Measurements from ENCODE around the gene NFKB2.

NFKB2 gene

GRCh38 chr10:102408131-102408727 is 12.7 kb downstream of the NFKB2 start:
- Histone ChIP-seq H3K36me3 (peaks cover 11% of the 10 kb centered on the region), H3K4me1 (peaks cover 13% of the 10 kb centered on the region), H3K4me3 (ENCODE audit: low read depth, low read length) (peak overlapping the region; percentile 58), H3K9me3 (no peaks in the 10 kb centered on the region), H3K27me3 (no peaks in the 10 kb centered on the region)
- no peak for TF ChIP-seq CTCF (IDR thresholded peaks at IDR 0.05; ENCODE audit: low read depth, low read length)
- no peak for DNase-seq

GRCh38 chr10:102408728-102409603 is 13.5 kb downstream of the NFKB2 start:
- H3K9me3 ChIP-seq = no peaks in the 10 kb centered on the region
- H3K4me1 ChIP-seq = peaks cover 18% of the 10 kb centered on the region
- TF ChIP-seq CTCF (IDR thresholded peaks at IDR 0.05; ENCODE audit: low read depth, low read length) = no peak
- peak; percentile 77 for DNase-seq
- H3K27me3 ChIP-seq = no peaks in the 10 kb centered on the region
- peaks cover 5% of the 10 kb centered on the region for H3K36me3 ChIP-seq
- peak overlapping the region; percentile 62 for H3K4me3 ChIP-seq (ENCODE audit: low read depth, low read length)

- Histone ChIP-seq H3K36me3 (no peaks in the 10 kb centered on the region; the same call in 1 of the 2 replicates), H3K9me3 (no peaks in the 10 kb centered on the region), H3K4me3 (ENCODE audit: low read depth, low read length) (peak overlapping the region; percentile 62), H3K4me1 (peaks cover 18% of the 10 kb centered on the region), H3K27me3 (no peaks in the 10 kb centered on the region)
- DNase-seq = peak; percentile 32
- no peak for TF ChIP-seq CTCF (IDR thresholded peaks at IDR 0.05; ENCODE audit: low read depth, low read length)
Observed at GRCh38 chr10:102409604-102410428, 14.3 kb downstream of the NFKB2 start.

GRCh38 chr10:102410429-102411073 is 15.0 kb downstream of the NFKB2 start:
- H3K4me3 ChIP-seq (ENCODE audit: low read depth, low read length) = peak overlapping the region; percentile 62
- H3K9me3 ChIP-seq = no peaks in the 10 kb centered on the region
- no peaks in the 10 kb centered on the region; the same call in 1 of the 2 replicates for H3K36me3 ChIP-seq
- H3K4me1 ChIP-seq = peaks cover 18% of the 10 kb centered on the region
- TF ChIP-seq CTCF (IDR thresholded peaks at IDR 0.05; ENCODE audit: low read depth, low read length) = no peak
- DNase-seq = peak; percentile 75
- H3K27me3 ChIP-seq = no peaks in the 10 kb centered on the region

GRCh38 chr10:102411341-102412255 is 16.1 kb downstream of the NFKB2 start:
- no peaks in the 10 kb centered on the region; the same call in 1 of the 2 replicates for H3K36me3 ChIP-seq
- H3K4me3 ChIP-seq (ENCODE audit: low read depth, low read length) = peak overlapping the region; percentile 62; the same call in 1 of the 2 replicates
- DNase-seq = no peak
- H3K4me1 ChIP-seq = peaks cover 18% of the 10 kb centered on the region
- H3K9me3 ChIP-seq = no peaks in the 10 kb centered on the region
- TF ChIP-seq CTCF (IDR thresholded peaks at IDR 0.05; ENCODE audit: low read depth, low read length) = no peak
- no peaks in the 10 kb centered on the region for H3K27me3 ChIP-seq
